ENCODE results near the gene ADAMTS8.

The ADAMTS8 gene

GRCh38 chr11:130418210-130418609, 10.2 kb downstream of the ADAMTS8 start:
- no peak for DNase-seq

DNA sequence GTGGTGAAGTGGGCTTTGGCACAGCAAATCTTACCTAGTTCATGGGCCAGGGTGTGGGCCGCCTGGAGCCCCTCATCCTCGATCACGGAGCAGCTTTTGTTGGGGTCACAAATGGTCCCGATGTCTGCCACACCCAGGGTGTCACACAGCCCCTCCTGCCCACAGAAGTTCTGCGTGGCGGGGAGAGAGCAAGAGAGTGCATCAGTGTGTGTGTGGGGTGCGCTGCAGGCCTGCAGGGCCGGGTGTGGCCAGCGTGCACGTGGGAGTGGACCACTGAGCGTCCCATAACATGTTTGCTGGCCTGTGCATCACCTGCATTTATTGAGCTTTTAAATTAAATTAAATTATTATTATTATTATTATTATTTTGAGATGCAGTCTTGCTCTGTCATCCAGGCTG, 11.5 kb downstream of the ADAMTS8 start:
- no peak for DNase-seq

- no peak for DNase-seq
Observed at GRCh38 chr11:130416530-130416882, 11.9 kb downstream of the ADAMTS8 start.

GRCh38 chr11:130415731-130416529, 12.5 kb downstream of the ADAMTS8 start:
- DNase-seq, result no peak

DNA sequence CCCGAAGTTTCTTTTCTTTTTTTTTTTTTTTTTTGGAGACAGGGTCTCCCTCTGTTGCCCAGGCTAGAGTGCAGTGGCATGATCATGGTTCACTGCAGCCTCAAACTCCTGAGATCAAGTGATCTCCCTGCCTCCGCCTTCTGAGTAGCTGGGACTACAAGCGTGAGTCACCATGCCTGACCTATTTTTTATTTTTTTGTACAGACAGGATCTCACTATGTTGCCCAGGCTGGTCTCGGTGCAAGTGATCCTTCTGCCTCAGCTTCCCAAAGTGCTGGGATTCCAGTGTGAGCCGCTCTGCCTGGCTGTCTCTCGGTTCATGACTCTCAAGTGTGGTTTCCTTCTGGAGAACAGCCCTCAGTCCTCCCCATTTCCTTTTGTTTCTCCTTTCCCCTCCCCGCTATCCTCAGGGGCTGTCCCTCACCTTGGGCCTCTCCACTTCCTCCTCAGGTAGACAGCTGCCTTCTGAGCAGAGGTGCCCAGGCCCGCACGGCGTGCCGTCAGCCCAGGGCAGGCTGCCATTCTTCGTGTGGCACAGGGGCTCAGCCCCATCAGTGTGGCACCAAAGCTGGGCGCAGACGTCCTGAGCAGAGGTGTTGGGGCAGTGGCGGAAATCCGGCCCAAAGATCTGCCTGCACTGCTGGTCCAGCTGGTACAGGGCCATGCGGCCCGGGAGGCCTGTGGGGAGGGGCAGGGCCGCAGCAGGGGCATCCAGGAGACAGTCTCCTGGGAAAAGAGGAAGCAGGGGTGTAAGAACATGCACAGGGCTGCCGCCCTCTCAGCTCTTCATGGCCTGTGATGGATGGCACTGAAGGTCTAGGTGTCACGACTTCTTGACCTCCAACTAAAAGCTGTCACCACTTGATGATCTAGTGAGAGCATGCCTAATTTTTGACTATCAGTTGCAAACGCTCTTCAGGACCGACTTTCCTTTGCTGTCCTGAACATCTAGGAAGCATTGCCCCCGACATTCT, 14.0 kb downstream of the ADAMTS8 start:
- DNase-seq, result no peak

DNA sequence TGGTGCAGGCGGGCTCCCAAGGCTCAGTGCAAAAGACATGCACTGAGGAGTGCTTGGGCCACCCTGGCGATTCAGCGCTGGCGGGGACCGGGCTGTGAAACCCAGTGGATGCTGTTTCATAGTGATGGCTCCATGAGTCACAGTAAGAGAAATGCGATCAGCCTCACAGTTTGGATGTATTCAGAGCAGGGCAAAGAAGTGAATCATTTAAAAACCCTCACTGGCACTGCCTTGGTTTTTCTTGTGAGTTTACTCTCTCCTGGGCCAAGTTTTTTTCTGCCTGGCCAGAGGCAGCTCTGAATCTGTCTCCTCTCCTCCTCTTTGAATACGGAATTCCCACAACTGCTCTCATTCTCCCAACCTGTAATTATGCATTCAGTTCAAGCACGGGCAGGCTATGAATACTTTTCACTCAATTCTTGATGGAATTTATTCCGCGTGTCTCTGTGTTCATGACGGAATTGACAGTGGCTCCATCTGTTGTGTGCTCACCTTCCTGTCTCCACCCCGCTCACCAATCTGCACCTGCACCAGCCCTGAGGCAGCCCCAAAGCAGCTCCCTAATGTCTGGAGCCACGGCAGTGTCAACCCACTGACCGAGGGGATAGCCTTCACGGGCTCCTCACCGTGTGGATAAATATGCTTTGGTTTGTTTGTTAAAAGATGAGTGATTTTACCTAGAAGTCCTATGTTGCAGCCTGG, 14.9 kb downstream of the ADAMTS8 start:
- DNase-seq, result no peak

DNA sequence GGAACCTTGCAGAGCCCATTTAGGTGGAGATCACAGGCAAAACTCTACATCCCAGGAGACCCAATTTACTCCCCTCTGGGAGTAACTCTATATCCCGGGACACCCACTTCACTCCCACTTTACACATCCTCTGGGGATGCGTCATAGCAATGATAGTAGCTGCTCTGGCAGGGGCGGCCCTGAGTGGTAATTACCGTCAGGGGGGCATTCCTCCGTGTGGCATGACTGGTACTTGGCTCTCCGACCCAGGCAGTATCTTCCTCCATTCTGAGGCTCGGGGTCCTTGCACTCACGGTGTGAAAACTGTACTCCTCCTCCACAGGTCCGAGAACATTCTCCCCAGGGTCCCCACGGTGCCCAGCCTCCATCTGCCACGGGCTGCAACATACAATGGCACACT, 17.2 kb downstream of the ADAMTS8 start:
- no peak for DNase-seq

- no peak for DNase-seq
Observed at GRCh38 chr11:130409594-130410388, 18.6 kb downstream of the ADAMTS8 start.

DNA sequence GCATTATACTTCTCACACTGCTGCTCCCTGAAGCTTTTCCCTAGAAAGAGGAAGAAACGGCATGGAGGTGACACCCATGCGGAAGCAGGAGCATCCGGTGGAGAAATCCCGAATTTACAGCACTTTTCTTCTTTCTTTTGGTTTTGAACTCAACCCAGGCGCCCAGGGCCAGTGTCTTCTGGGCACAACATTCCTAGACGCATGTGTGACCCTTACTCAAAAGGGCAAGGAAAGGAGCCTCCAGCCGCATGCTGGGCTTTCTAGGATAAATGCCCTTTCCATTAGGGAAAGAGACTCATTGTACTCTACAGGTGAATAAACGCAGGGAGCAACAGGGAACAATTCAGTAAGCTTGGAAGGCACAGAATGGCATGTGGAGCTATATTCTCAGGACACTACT, 19.5 kb downstream of the ADAMTS8 start:
- no peak for DNase-seq

- no peak for DNase-seq
Observed at GRCh38 chr11:130408401-130408890, 20.0 kb downstream of the ADAMTS8 start.

- no peak for DNase-seq
Observed at GRCh38 chr11:130407978-130408377, 20.4 kb downstream of the ADAMTS8 start.

- no peak for DNase-seq
Observed at GRCh38 chr11:130405428-130405827, 23.0 kb downstream of the ADAMTS8 start.

GRCh38 chr11:130404727-130405126, 23.7 kb downstream of the ADAMTS8 start:
- no peak for DNase-seq

DNA sequence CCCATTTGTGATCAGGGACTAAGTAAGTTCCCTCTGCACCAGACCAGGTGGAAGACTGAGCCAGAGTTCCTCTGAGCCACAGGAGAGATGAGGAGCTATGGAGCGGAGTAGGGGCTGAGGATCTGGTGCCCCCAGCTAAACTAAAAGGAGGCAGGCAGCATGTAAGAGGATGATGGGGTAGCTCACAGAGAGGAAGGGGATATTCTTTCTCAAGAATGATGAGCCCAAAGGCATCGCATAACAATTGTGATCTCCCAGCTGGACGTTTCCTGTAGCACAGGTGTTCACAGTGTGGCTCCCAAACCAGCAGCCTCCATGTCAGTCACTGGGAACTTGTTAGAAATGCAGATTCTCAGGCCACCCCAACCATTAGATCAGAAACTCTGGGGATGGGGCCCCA, 24.4 kb downstream of the ADAMTS8 start:
- no peak for DNase-seq

DNA sequence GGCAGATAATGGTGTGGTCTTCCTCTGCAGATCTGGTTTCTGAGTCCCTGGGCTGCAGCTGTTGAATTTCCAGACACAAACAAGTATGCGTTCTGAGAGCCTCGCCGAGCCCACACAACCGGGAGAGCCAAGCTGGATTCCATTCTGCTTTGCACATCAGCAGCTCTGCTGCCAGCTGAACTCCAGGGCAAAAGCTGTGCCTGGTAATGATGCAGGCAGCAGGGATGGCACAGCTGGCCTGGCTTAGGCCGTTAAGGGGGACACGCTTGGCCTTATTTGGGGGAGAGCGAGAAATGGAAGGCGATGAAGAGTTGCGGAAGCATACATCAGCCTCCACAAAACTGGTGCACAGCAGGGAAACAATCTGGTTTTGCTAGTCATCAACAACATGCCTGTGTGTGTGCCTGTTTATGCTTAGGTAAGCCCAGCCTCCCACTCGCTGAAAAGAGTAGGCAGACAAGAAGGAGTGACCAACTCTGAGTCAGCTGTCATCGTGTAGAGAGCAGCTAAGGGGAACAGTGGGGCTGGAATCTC, 25.1 kb downstream of the ADAMTS8 start:
- no peak for DNase-seq

DNA sequence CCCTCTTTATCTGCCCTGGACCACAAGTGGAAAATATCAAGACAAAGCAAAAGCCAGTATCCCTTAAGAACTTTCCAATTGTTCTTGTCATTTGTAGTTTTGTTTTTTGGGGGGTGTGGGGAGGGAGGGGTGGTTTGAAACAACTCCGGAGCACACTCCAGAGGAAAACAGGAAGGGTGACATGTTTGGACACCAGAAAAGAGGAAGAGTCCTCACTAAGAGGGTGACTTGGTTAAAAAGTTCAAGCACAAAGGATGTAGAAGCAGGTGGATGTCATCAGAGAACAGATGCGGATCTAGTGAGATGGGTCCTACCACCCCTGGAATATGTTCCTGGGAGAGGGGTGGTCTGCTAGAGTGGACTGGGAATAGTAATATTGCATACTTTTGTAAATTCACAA, 25.8 kb downstream of the ADAMTS8 start:
- DNase-seq, result no peak

GRCh38 chr11:130400781-130401483, 27.5 kb downstream of the ADAMTS8 start:
- DNase-seq, result no peak

DNA sequence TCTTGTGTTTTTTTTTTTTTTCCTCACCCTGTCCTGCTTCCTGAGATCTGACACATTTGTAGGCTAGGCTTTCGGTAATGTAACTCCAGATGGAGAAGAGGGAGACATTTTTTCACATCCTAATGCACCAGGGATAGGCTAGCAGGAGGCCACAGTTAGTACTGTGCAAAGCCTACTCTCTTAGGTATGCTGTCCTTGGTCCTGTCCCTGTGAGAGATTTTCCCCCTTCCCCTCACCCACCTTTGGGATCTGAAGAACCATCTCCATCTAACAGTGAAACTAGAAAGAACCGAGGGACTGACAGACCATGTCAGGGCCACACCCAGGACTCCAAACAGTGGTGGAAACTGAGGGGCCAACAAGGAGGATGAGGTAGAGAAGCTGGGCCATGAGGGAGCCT, 29.2 kb downstream of the ADAMTS8 start:
- no peak for DNase-seq

GRCh38 chr11:130397780-130398179, 30.6 kb downstream of the ADAMTS8 start:
- DNase-seq, result no peak

GRCh38 chr11:130396965-130397364, 31.4 kb downstream of the ADAMTS8 start:
- no peak for DNase-seq

GRCh38 chr11:130394615-130395014, 33.8 kb downstream of the ADAMTS8 start:
- DNase-seq, result no peak

Measured in DMS153 (cell line).